GM21381 (cell line): Measurements from ENCODE around the gene ZNF474.

ENCODE experiments used
- ATAC-seq: cut with Tn5 transposase; IDR thresholded peaks from one replicate; pipeline ENCODE4 v1.9.1; 2021; ENCODE audit warnings: mild to moderate bottlenecking, moderate library complexity; ENCODE audit not compliant: unreplicated experiment

ZNF474 gene

DNA sequence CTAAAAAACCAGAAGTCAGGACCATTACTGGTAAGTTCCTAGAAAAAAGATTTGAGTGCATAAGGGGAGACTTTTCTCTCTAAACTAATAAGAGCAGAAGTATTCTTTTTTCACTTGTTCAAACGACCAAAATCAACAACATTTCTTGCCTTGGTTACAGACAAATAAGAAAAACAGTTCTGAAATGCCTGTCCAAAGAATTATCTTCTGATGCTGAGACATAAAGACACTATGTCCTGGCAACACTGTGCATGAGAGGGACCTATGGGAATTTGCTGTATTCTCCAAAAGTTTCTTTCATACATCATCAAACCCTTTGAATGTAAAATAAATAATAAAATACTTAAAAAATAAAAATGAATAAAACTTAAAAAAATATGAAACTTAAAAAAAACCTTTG, 50.4 kb downstream of the ZNF474 start:
- ATAC-seq: no peak

DNA sequence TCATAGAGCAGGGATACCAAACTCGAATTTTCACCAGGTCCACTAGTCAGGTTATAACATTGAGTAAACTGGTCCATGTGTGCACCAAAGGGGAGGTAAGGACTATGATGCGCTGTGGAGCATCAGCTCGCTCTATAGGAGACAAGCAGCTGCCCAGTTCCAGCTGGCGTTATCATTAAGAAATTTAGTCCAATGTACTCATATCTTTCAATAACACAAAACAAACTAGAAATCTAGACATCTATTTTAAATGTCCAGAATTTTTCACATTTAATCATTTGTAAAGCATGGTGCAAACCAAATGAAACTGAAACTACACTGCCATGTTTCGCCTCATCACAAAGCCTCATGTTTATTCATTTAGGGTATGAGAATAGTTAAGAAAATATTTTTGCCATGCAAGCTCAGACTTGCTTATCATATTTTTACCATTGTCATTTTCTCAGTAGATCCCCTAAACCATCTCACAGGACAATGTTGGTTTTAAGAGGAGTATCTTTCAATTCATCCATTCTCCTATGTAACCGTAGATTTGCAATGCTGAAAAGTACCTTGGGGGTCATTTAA, 50.9 kb downstream of the ZNF474 start:
- ATAC-seq: no peak

DNA sequence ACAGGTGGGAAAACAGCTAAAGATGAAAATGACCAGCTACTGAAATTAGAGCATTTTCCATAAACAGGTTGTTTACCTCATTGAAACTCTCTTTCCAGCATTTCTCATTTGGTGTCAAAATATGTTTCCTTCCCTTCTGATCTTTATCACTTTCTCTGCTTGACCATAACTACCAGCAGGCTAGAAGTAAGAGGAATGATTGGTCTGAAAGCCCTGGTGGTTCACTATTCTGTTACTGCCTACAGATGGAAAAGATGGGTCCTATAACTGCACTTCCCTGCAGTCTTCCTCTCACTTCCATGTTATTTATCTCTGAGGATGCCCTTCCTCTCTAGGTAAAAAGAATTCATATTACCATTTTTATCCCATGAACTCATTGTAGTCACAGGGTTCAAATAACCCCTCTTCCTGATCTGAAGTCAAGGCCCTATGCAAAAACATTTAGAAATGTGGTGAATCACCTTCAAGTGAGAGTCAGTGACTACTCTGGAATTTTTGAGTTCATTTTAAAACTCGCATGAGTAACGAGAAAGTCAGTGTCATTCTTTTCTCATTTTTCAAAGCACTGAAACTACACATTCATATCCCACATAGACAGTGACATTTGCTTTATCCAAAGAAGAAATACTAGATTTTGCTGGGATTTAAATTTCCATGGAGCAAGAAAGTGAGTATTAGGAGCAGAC, 51.7 kb downstream of the ZNF474 start:
- no peak for ATAC-seq

DNA sequence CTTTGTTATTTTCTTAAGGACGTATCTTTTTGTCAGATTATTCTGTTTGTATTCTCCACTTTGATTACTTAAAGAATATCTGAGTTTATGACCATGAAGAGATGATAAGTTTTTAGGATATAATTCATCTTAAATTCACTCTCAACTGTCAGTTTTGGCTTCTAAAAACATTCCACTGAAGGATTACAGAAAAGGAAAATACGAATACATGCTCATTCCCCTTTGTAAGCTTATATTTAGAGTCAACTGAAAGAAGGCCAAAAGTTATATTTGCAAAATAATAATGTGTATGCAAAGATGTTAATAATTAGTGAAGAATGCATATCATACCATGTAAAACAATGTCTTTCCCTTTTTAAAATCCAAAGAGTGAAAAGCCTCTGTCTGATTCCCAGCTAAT, 52.5 kb downstream of the ZNF474 start:
- no peak for ATAC-seq

DNA sequence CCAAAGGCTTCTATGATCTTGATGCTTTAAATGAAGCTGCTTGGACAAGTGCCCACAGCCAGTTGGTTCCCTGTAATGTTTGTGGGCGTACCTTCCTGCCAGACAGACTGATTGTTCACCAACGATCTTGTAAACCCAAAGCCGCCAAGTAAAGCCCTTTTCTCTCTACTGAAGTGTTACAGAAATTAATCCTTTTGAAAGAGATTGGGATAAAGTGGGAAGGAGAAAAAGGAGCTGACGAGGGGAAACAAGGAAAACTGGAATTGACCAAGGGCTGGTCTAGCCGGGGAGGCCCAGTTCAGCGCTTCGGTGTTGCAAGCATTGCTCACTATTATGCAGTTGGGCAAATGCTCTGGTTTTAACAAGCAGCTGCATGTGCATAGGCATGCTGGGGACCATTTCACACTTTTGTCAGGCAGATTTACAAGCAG, 53.2 kb downstream of the ZNF474 start:
- no peak for ATAC-seq

DNA sequence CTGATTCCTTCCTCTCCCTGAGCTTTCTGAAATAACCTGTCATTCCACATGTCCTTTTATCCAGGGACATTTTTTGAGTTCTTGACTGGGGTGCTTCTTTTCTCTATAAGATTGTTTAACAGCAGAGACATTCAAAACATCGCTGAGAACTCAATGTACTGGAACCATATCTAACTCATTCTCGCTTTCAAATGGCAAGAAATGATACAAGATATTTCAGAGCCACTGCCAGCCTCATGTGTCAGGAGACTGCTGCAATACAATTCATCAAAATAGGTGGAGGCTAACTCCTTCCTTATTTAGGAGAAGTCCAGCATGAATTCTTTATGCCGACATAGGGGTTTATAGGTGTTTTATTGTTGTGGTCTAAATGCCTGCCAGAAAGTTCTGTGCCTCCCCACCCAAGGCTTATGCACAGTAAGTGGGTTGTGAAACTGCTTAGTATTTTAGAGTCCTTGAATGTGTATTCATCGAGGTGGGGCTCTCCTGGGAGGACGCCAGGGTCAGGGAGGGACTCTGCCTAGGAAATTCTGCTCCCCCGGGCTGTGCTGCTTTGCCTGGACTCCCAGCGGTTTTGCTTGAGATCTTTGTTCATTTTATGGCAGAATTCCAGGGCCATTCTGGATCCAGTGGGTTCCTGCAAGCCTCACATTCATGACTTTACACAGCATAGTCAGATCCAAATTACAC, 53.9 kb downstream of the ZNF474 start:
- no peak for ATAC-seq

DNA sequence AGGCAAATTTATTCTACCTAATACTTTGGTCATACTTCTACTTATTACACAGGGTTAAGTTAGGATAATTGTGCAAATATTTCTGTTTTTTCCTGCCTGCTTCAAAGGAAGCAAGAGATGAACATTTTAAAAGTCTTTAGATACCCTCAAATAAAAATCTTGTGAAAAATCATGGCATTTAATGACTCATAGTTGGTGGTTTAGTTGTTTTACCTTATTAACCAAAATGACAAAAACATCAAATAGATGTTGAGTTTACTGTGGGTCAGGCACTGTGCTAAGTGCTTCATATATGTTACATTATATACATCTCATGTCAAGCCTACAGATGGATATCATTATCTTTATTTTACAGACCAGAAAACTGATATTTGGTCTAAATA, 54.4 kb downstream of the ZNF474 start:
- no peak for ATAC-seq

DNA sequence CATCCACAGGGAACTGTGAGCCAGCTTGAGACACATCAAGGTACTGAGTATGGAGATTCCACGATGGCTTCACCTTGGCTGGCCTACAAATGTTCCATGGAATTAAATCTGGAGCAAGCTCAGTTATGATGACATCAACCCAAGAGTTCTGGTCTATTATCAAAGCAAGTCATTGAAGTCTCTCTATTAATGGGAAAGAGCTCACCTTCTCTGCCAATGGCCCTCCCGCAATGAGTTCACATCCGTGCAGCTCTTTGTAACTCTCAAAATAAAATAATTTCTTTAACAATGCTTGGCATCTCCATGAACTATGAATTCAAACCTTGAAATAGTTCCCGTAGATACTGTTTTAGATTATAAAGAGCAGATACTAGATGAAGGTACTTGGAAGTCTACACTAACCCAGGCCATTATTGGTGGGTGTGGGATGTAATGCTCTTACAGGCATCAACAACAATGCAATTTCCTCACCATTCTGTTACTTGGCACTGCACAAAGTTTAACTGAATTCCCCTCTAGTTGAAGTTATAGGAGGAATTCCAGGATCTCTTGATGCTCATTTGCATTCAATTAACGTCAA, 55.4 kb downstream of the ZNF474 start:
- ATAC-seq: no peak

DNA sequence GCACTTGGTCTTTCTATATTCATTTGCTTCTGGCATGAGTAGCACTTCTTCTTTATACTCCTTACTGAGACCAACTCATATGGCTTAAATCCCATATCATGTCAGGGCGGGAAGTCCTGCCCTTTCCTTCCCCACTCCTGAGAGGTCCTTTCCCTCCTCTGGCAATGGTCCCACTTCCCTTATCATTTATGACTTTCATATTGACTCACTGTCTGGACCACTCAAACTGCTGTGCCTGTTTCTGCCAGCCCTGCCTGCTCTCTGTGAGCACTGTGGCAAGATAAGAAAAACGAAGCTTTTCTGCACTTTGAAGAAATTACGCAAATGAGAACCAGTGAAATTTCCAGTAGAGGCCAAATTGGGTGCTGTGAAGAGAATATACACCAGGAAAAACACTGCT, 58.1 kb downstream of the ZNF474 start:
- ATAC-seq: no peak

DNA sequence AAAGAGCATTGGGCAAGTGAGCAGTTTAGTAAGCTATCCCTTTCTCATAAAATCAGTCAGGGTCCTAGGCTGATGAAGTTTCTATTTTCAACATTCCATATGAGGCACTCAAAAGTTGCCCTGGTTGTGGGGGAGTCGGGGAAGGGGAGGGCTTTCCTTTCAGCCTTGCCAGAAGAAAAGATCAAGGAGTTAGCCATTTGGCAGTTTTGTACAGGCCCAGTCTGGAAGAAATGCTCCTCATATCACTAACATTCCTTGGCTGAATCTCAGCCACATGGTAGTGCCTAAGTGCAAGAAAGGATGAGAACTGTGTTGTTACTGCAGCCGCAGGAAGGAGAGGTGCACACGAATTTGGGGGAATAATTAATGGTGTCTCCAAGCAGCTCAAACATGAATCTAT, 60.8 kb downstream of the ZNF474 start:
- no peak for ATAC-seq

DNA sequence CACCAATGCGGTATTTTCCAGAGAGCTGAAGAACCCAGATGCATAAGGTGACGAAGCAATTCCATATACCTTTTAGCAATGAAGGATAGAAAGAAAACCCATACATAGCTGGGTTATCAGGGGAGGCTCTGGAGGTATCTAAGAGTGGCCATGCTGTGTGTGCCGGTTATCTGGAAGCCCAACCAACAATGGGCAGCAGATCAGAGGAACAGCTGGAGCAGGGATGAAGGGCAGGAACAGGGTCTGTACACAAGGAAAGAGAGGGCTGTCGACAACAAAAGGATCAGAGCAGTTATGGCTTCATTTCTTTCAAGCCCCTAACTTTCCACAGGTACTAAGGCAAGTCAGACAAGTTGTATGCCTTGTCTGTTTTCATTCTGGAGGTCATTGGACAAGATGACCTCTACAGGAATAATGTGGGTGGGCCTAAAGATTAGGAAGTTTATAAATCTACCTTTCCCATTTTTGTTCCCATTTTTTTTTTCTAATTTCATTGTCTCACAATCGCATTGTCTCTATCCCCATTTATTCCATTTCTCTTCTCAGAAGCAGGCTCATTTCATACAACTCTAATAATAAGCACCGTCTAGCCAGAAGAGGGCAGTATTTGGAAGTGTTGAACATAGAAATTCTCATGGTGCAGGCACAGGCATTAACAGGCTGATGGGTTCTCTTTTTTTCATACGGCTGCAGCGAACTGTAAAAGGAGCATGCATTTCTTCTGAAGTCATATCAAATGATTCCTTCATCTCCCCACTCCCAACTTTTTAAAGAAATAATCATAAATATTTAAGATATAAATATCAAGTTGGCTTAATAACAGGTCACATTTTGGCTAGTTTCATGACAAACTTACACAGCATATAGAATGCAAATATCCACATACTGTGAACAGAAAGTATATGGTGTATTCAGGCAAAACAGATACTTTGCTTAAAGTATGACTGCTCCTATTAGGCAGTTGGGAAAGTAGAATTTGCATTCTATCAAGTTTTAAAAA, 63.5 kb downstream of the ZNF474 start:
- peak; percentile 79 for ATAC-seq

DNA sequence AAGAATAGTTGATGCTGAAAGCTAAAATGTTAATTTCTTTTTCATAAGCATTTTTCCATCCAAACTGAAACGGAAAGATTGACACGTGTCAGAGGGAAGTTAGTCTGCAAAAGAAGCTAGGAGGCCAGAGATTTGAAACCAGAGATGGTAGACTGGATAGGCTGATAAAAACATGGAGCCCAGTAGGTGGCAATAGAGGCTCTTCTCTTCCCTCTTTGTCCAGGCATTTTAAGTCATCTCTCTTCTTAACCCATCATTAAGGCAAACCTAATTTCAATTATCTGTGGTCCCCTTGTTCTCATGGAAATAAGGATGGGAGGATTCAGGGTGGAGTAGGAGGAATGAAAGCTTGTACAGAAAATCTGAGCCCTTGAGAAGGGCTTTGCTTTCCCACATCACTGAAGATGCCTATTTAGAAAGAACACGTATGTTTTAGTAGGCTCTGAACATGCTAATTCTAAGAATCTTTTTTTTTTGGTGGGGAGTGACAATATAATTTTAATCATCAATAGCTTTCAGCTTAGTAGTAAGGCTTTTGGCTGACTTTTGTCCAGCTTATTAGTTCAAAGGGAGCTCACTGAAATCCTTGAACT, 66.6 kb downstream of the ZNF474 start:
- ATAC-seq: no peak

DNA sequence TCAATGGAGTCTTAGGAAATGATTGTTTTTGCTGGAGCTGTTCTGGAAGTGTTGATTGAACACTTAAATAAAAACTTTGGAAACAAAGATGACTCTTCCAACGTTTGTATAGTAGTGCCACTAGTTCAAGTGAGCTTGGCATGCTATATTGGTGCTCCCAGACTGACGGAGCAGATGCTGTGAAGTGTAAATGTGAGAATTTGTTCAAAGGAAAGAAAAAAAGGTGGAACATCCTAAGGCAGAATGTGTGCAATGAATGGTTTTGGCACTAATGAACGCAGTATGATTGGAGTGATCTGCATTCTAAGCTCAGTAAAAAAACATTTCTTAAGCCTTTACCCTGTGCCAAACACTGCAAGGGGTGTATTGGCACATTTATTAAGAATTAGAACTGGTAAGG, 69.8 kb downstream of the ZNF474 start:
- no peak for ATAC-seq

DNA sequence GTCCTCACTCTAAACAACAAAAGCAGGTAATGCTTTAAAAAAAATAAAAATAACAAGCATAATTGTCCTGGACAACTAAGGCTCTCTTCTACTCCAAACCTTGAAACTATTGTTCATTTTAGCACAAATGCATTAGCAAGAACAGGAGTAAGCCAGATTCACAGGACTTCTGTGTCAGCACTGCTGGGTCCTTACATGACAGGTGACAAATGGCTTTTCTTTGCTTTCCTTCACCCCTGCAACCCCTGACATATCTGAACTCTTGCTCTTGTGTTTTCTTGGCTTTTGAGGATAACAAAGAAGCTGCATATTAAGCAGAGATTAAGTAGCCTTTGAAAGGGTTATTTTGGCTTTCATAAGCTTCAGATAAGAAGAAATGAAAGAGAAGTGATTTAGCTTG, 71.1 kb downstream of the ZNF474 start:
- ATAC-seq: no peak

DNA sequence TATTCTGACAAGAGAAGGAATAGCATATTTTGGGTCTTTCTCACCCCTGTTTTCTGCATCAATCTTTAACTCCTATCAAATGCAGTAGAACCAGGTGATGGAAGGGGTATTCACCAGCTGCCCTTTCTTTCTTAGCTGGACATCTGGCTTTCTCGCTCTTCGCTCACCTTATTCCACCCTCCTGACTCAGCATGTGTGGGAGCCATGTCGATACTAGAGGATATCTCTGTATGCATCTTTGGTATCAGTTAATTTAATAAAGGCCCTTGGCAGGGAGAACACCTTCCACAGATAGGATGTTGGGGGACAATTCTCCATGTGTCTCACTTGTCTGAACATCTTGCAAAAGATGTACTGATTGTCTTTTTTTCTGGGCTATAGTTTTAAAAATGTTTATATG, 71.5 kb downstream of the ZNF474 start:
- ATAC-seq: no peak

DNA sequence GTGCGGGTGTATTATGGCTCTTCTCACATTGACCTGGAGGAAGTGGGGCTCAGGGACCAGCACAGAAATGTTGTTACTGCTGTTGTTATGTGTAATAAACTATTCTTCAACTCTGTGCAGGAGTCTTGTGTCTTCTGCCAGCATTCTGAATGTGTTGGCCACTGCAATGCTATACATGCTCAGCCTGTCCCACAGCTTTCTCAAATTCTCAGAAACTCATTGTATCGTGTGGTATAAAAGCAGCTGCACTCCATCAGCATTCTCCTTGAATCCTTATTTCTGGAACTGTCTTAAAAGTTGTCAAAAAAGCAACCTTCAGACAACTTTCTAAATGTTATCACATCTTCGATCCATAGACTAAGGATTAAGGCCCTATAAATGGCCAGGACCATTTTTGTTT, 72.0 kb downstream of the ZNF474 start:
- ATAC-seq: no peak

DNA sequence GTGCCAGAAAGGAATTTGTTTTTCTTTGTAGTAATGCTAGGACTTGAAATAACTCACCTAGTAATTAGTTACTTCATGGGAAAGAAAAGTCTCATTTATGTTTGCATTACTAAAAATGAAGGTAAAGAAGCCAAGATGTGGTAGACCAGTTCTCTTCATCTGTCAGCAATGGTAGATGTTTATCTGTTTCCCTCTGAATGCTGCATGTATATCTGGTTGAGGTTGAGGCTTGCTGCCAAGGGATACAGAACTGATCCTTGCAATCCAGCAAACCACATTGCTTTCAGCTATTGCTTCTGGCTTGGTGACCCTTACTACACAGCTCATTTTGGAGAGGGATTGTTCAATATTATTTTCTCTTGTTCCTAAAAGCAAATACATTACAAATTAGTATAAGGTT, 73.6 kb downstream of the ZNF474 start:
- no peak for ATAC-seq
